ENCODE measurements around the gene SASH1. TPM values are rescaled to one million over a fixed set of nuclear protein-coding genes. Genes with fewer than 3 reads are reported as not detected.

The SASH1 gene
- total RNA-seq, 2 experiments from 2014 or later: not detected

DNA sequence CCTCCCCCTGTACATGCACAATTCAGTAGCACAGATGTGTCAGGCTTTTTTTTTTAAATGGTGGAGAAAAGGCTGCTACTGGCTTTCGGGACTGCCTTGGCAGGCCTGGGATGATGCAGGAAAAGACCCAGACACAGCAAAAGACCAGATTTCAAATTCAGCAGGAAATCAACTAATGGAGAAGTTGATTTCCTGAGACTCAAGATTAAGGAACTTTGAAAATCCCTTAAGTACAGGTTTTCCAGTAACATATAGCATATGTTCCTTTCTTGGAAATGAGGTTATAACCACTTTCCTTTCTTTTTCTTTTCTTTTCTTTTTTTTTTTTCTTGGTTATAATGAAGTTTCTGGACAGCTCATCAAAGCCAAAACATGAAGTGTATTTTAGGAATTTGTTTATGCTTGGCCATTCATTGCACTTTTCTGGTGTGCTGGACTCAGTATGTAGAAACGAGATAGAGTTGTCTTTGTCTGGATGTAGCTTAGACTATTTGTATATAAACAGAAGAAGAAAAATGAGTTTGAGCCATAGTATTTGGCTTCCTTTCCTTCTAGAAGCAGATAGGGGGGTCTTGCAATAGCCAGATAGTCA lies 119.4 kb downstream of the SASH1 start:
- POLR2A ChIA-PET: no interaction called here
- no peak overlapping the region for H3K27ac Mint-ChIP-seq

DNA sequence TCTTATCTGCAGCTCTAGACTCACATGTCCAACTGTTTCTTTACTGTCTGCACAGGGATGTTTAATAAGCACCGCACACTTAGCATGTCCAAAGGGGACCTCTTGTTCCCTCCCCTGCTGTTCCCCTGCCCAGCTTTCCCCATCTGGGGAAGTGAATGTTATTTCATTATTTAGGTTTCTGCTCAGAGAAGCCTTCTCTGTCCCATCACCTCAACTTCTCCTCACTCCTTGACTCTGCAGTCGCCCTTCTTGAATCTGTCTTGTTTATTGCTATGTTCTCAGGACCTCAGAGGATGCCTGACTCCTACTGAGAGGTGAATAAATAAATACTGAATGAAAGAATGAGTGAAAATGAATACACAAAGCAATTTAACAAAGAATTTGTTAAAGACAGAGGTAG lies 121.0 kb downstream of the SASH1 start:
- Mint-ChIP-seq H3K27me3 (peaks cover 14% of the 10 kb centered on the region), H3K4me1 (peaks cover 2% of the 10 kb centered on the region), H3K36me3 (no peaks in the 10 kb centered on the region), H3K27ac (no peak overlapping the region), H3K9me3 (no peaks in the 10 kb centered on the region), H3K4me3 (no peak overlapping the region)
- ATAC-seq (ENCODE audit: low read depth) (no peak), DNase-seq (no peak)
- POLR2A ChIA-PET: no interaction called here

More for the DNA sequence above, 119.4 kb downstream of the SASH1 start:
- Mint-ChIP-seq H3K36me3 (no peaks in the 10 kb centered on the region), H3K4me1 (peaks cover 2% of the 10 kb centered on the region), H3K27me3 (peaks cover 11% of the 10 kb centered on the region), H3K4me3 (no peak overlapping the region), H3K9me3 (no peaks in the 10 kb centered on the region)
- DNase-seq: no peak
- no peak for ATAC-seq (ENCODE audit: low read depth)

DNA sequence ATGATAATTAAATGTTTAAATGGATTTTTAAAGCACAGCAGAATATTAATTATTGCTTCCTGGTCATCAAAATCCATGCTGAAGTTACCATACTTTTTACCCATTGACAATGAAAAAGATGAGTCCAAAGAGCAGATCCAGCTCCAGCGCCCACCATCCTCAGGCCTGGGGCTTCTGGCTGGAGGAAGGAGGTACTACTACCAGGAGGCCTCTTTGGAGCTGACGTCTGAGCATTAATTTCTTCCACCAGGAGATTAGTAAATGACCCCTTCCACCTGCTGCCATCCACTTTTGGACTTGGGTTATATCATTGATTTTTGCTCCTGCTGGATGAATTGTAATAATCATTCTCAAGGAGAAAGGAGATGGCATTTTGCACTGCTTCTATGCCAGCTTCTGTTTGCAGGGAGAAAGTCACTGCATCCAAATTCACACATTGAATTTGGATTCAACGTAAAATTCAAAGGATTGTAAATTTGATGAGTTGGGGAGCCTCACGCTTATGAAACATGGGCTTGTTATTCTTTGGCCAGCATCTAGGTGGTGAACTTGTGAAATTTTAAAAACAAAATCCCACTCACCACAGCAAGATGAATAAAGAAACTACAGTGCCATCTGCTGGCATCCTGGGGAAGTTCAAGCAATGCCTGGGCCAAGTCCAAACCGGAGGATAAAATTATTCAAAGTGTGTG lies 121.8 kb downstream of the SASH1 start:
- no peaks in the 10 kb centered on the region for H3K9me3 Mint-ChIP-seq
- no peak overlapping the region for H3K4me3 Mint-ChIP-seq
- peaks cover 2% of the 10 kb centered on the region for H3K4me1 Mint-ChIP-seq
- H3K27me3 Mint-ChIP-seq: peaks cover 14% of the 10 kb centered on the region
- no peak overlapping the region for H3K27ac Mint-ChIP-seq
- DNase-seq (peak; percentile 40), ATAC-seq (ENCODE audit: low read depth) (no peak)
- POLR2A ChIA-PET: no interaction called here
- no peaks in the 10 kb centered on the region for H3K36me3 Mint-ChIP-seq

DNA sequence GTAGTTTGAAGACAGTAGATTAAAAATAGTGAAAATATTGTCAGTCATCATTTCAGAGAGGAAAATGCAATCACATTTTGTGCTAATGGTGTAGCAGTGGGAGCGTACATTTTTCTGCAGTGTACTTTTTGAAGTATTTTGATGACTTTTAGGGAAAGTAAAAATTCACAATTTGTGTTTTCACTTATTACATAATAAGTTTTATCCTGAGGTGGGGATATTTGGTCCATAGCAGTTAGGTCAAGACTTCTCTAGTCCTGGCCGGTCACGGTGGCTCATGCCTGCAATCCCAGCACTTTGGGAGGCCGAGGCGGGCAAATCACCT lies 122.3 kb downstream of the SASH1 start:
- DNase-seq: no peak
- Mint-ChIP-seq H3K27me3 (peaks cover 14% of the 10 kb centered on the region), H3K4me1 (peaks cover 2% of the 10 kb centered on the region), H3K36me3 (no peaks in the 10 kb centered on the region), H3K27ac (no peak overlapping the region), H3K9me3 (no peaks in the 10 kb centered on the region), H3K4me3 (no peak overlapping the region)
- ATAC-seq (ENCODE audit: low read depth): no peak
- POLR2A ChIA-PET: no interaction called here

DNA sequence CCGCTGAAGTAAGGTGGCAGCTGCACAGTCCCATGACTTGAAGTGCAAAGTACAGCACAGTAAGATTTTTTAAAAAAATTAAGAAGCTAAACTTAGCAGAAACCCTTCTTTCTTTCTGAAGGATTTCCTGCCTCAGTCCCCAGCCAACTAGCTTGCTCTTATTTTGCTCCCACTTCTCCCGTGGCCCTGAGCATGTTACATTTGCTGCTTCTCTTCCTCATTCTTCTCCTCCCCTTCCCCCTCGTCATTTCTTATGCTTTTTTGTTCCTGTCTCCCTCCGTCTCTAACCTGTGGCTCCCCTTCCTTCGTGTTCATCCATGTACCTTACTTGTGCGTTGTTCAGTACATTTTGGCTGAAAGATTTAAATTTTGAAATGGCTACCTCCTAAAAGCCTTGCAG lies 123.0 kb downstream of the SASH1 start:
- DNase-seq (no peak), ATAC-seq (ENCODE audit: low read depth) (no peak)
- Mint-ChIP-seq H3K27ac (no peak overlapping the region), H3K27me3 (peaks cover 10% of the 10 kb centered on the region), H3K9me3 (no peaks in the 10 kb centered on the region), H3K4me3 (no peak overlapping the region), H3K36me3 (no peaks in the 10 kb centered on the region), H3K4me1 (peaks cover 2% of the 10 kb centered on the region)
- POLR2A ChIA-PET: no interaction called here

DNA sequence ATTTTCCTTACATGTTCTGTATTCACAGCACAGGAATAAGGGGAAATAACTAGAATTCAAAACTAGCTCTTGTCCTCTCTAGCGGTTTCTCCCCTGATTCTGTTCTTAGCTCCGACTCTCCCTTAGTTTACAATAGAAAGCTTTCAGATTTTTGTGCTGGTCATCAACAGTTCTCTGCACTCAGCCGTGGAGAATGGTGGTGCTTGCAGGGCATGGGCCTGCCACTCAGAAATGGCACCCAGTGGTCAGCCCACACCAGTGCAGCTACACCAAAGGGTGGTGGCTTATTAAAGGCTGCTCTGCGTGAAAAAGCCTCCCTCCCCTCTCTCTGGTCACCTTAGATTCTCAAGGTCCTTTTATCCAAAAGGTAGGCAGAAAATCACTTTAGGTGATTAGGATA lies 123.5 kb downstream of the SASH1 start:
- ATAC-seq (ENCODE audit: low read depth) (no peak), DNase-seq (no peak)
- no peaks in the 10 kb centered on the region for H3K9me3 Mint-ChIP-seq
- no peak overlapping the region for H3K27ac Mint-ChIP-seq
- H3K4me1 Mint-ChIP-seq: peaks cover 2% of the 10 kb centered on the region
- POLR2A ChIA-PET: no interaction called here
- H3K36me3 Mint-ChIP-seq: no peaks in the 10 kb centered on the region
- no peak overlapping the region for H3K4me3 Mint-ChIP-seq
- peaks cover 10% of the 10 kb centered on the region for H3K27me3 Mint-ChIP-seq

DNA sequence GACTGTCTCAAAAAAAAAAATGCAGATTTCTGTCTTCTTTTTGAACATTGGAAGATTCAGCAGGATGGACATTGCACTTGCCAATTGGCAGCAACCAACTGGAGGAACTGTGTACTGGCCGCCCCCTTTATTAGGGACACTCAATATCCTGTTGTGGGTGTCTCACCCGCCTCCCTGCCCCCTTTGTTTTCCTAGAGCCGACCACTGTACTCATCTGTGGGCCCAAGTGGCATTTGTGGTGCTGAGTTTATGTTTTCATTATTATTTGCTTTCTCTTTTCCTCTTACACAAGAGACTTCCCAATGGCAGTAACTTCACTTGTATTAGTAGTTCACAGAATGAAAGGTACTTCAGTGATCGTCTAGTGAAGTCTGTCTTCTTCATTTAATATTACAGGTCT lies 125.3 kb downstream of the SASH1 start:
- POLR2A ChIA-PET: no interaction called here
- H3K27ac Mint-ChIP-seq: no peak overlapping the region
- DNase-seq: no peak
- ATAC-seq (ENCODE audit: low read depth): no peak
- no peak overlapping the region for H3K4me3 Mint-ChIP-seq
- H3K4me1 Mint-ChIP-seq: peaks cover 2% of the 10 kb centered on the region
- peaks cover 5% of the 10 kb centered on the region for H3K27me3 Mint-ChIP-seq
- no peaks in the 10 kb centered on the region for H3K36me3 Mint-ChIP-seq
- H3K9me3 Mint-ChIP-seq: no peaks in the 10 kb centered on the region

DNA sequence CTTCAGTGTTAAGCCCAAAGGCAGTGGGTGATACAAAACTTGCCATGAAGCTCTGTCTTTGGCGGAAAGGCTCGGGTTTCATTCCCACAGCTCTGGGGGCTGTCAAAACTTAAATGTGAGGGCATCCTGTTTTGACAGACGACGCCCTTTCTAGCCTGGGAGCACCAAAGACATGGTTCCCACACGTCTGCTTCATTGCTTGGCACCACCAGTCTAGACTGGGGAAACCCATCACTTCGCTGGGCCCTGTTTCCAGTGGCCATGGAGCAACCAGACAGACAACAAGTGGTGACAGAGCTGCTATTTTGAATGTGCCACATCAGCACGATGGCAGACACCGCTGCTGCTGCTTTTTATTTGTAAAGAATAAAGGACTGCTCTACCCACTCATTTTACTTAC lies 127.5 kb downstream of the SASH1 start:
- POLR2A ChIA-PET: no interaction called here
- no peak for ATAC-seq (ENCODE audit: low read depth)
- Mint-ChIP-seq H3K27me3 (peaks cover 3% of the 10 kb centered on the region), H3K27ac (no peak overlapping the region), H3K4me3 (no peak overlapping the region), H3K36me3 (no peaks in the 10 kb centered on the region), H3K9me3 (no peaks in the 10 kb centered on the region), H3K4me1 (no peaks in the 10 kb centered on the region)
- DNase-seq: no peak

DNA sequence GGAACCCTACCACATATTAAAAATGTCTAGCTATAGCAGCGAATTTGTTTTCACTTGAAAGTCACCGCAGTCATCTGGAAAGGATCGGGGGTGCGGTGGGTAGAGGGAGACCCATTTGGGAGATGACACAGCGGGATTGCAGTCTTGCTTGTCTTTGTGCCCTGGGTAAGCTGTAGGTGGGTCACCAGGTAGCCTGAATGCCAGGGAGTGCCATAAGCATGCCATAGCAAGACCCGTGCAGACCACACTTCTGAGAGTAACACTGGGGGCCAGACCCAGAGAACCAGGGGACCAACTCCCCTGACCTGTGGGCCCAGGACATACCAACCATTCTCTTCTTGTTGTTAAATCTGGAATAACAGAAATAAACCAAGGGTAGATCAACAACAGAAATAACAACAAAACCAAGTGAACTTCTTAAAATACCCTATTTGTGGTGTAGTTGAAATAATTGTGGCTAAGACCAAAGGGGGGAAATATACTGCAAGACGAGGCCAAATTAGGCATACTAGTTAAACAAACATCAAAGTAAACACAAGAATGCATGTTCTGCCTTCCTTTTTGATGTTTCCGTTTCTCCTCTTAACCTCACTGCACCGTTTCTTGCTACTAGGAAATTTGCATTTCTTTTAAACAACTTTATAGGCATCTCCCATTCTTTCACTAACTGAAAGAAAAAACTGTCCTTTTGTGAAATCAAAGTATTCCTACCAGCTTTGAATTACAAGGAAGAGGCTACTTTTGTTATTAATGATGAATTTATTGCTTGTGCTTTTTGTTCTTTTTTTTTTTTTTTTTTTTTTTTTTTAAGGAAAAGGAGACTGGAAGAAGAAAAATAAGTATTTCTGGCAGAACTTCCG lies 128.2 kb downstream of the SASH1 start:
- Mint-ChIP-seq H3K27ac (no peak overlapping the region), H3K27me3 (peaks cover 3% of the 10 kb centered on the region), H3K4me3 (no peak overlapping the region), H3K36me3 (no peaks in the 10 kb centered on the region), H3K9me3 (no peaks in the 10 kb centered on the region), H3K4me1 (no peaks in the 10 kb centered on the region)
- no peak for ATAC-seq (ENCODE audit: low read depth)
- no peak for DNase-seq
- POLR2A ChIA-PET: no interaction called here

DNA sequence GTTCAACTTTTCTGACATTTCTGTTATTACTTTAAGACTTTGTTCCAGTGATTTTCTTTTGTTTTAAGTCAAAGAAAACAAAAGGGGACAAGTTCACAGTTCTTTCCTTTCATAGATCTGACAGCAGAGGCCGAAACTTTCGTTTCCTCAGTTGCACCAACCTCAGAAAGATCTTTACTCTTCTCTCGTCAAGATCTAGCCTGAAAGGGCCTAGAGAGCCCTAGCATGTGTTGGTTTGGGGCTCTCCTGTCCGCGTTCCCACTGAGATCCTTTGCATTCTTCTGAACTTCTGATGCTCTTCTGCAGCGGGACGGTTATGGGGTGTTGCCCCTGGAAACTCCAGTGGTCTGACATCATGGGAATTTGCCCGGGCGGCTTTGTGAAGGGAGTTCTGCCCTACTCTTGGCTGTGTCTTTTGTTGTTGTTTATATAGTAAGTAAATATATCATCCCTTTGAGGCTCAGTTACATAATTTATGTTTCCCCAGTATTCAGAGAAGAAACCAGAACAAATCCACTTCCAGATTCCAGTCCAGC lies 129.1 kb downstream of the SASH1 start:
- Mint-ChIP-seq H3K4me3 (no peak overlapping the region), H3K27ac (no peak overlapping the region), H3K27me3 (peaks cover 3% of the 10 kb centered on the region), H3K9me3 (no peaks in the 10 kb centered on the region), H3K36me3 (no peaks in the 10 kb centered on the region), H3K4me1 (no peaks in the 10 kb centered on the region)
- no peak for ATAC-seq (ENCODE audit: low read depth)
- no peak for DNase-seq
- POLR2A ChIA-PET: no interaction called here

DNA sequence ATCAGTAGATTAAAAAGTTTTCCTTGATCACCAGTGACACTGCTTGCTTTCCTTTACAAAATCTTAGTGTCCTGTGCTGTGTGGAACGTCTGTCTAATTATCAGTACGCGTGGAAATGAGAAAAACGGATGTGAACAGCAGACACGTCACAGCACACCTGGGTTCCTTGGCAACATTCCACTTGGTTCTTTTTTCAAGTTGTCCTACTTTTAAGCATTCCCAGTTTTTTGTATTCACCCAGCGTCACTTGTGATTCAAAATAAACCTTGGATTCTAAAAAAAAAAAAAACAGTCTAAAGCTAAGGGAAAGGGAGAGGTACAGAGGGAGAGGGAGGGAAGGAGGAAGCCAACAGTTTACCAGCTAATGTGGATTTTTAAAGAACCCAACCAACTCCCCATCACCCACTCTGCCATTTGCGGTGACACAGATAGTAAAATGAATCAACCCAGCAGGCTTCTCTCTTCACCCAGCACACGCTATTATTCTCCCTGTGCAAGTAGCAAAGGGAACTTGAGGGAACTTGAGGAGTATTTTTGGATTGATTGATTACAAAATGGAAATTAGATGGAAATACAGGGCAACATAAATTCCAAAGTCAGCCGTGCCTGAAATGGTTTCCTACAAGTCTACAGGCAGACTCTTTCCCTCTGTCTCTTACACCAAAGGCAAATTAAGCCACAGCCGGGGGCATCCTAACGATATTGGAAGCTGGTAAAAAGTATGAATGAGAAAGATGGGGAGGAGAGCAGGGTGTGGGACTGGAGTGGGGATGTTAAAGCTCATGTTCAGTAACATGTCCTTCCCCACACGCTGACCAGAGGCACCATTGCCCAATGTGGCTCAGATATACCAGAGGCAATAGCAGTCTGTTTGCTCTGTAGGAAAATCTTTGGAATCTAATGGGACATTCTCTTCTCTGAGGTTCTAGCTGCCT lies 129.8 kb downstream of the SASH1 start:
- no peak for DNase-seq
- no peaks in the 10 kb centered on the region for H3K9me3 Mint-ChIP-seq
- H3K36me3 Mint-ChIP-seq: no peaks in the 10 kb centered on the region
- no peak for ATAC-seq (ENCODE audit: low read depth)
- POLR2A ChIA-PET: no interaction called here
- no peak overlapping the region for H3K4me3 Mint-ChIP-seq
- H3K4me1 Mint-ChIP-seq: no peaks in the 10 kb centered on the region
- H3K27ac Mint-ChIP-seq: no peak overlapping the region
- H3K27me3 Mint-ChIP-seq: peaks cover 3% of the 10 kb centered on the region

DNA sequence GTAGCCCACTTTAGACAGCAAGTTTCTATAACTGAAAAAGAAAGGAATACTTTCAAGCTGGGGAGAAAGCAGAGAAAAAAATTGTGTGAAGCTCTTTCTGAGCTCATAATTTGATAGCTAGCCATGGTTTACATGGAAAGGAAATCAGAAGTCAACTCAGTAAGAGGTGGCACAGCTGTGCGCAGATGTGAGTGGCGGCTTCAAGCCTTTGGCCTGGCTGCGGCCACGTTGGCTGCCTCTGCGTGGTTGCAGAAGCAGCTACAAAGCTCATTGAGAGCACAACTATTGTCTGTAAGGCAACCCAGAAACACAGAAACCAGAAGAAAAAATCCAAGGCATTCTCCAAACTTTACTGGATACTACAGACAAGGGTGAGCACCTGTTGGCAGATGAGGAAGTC lies 136.9 kb downstream of the SASH1 start:
- H3K36me3 Mint-ChIP-seq: no peaks in the 10 kb centered on the region
- DNase-seq (no peak), ATAC-seq (ENCODE audit: low read depth) (no peak)
- H3K9me3 Mint-ChIP-seq: no peaks in the 10 kb centered on the region
- no peaks in the 10 kb centered on the region for H3K27me3 Mint-ChIP-seq
- H3K4me3 Mint-ChIP-seq: no peak overlapping the region
- POLR2A ChIA-PET: no interaction called here
- H3K4me1 Mint-ChIP-seq: no peaks in the 10 kb centered on the region
- H3K27ac Mint-ChIP-seq: no peak overlapping the region

DNA sequence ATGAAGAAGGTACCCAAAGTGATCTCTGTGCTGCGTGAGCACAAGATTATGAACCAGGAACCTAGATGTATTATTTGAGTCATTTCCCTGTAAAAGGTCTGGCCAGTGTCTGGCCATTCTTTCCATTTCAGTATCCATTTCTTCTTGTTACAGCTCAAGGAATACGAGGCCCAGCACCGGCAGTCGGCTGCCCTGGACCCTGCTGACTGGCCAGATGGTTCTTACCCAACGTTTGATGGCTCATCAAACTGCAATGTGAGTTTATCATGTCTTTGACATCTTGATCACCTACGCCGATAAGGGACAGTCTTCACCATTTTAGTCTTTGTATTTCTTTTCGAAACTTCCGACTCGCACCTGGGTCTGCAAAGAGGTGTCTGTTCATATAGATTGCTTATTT lies 144.8 kb downstream of the SASH1 start:
- POLR2A ChIA-PET: no interaction called here
- Mint-ChIP-seq H3K4me3 (no peak overlapping the region), H3K27ac (no peak overlapping the region), H3K4me1 (no peaks in the 10 kb centered on the region), H3K9me3 (no peaks in the 10 kb centered on the region), H3K27me3 (peaks cover 10% of the 10 kb centered on the region), H3K36me3 (no peaks in the 10 kb centered on the region)
- ATAC-seq (ENCODE audit: low read depth): no peak
- DNase-seq: no peak

Measured in activated naive CD8-positive, alpha-beta T cell treated with anti-CD3 and anti-CD28 coated beads, Interleukin-2, amount 10 ng/mL, durations not matched to agents 7 days and 5 days (primary cell).